Islet of Langerhans (tissue), 1 donor: Measurements from ENCODE around the gene AQP1.

ENCODE experiments used
- FAIRE-seq: peaks from one replicate; lab custom pipeline; 2011; peaks lifted over from hg19 to GRCh38; lab: Jason Lieb, UNC

Gene AQP1

GRCh38 chr7:30884881-30885280 is 26.8 kb upstream of the AQP1 start:
- FAIRE-seq: no peak

DNA sequence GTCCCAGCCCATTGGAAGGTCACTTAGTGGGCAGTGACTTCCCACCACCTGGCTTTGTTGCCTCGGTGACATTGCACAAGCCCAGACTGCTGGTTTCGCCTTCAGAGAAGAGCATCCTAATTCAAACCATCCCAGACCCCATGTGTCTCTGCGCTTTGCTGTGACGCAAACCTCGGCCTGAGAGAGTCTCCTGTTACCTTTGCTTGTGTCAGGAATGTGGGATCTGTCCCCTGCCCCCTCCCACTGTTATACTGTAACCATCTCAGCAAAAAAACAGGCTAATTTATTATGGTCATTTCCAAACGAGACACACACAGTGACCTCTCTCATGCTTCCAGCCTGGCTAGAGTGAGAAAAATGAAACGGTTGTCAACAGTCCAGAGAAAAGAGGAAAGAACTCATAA is 25.0 kb upstream of the AQP1 start:
- FAIRE-seq: no peak

DNA sequence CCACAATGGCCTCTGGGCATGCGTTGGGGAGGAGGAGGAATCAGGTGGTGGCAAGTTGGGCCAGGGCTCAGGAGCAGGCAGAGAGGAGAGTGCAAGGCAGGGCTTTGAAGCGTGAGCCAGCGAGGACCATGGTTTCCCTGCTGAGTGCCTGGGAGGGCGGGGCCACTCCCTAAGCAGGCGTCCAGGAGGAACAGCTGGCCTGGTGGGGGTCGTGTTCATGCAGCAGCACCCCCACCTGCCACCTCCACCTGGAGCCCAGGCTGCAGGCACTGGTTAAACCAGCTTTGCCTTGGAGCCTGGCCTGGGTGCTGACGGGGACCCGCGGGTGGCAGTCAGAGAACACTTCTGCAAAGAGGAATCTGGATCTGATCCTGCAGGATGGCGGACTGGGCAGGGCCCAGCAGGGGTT is 24.2 kb upstream of the AQP1 start:
- no peak for FAIRE-seq

GRCh38 chr7:30888747-30889146 is 22.9 kb upstream of the AQP1 start:
- no peak for FAIRE-seq

DNA sequence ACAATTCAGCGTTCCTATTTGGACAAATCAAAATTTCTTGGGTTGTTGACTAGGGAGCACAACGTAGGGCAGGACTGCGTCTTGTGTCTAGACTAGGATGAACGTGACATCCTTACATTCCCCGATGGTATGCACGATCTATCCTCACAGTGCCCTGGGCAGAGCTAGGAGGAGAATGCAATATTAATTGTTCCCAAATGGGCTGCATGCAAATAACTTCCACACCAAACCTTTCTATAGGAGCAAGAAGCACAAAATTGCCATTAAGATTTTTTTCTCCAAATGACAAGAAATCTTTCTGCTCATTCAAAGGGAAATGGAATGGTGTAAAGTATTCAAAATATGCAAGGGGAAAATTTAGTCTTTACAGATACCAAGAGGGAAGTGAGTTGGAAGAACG is 21.4 kb upstream of the AQP1 start:
- no peak for FAIRE-seq

- no peak for FAIRE-seq
Observed at GRCh38 chr7:30893357-30893756, 18.3 kb upstream of the AQP1 start.

- FAIRE-seq: no peak
Observed at GRCh38 chr7:30894009-30894408, 17.6 kb upstream of the AQP1 start.

DNA sequence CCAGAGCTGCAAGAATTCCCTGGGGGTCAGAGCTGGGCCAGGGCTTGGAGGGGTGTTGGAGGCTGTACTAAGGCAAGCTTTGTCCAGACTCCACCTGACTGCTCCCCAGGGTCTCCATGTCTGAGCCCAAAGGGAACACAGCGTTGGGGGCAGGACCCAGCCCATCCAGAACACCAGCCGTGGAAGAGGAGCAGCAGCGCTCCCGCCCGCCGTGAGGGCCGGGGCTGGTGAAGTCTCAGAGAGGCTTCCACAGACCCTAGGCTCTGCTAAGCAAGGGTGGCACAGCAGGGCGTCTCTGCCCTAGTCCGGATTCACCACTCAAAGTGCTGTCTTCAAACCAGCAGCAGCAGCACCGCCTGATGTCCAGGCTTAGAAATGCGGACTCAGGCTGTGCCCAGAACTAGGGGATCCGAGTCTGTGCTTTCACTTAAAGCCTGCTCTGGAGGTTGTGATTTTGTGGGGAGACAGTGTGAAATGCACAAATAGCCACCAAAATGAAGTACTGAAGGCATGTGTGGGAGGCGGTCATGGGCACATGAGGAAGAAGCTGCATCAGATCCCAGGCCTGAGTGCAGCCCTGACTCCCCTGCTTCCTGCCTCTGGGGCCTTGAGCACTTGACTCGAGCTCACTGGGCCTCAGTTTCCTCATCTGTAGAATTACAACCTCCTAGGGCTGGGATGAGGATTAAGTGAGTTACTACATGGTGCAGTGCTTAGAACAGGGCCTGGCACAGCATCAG is 16.6 kb upstream of the AQP1 start:
- no peak for FAIRE-seq

- FAIRE-seq: no peak
Observed at GRCh38 chr7:30896036-30896435, 15.6 kb upstream of the AQP1 start.

GRCh38 chr7:30896783-30897637 is 14.6 kb upstream of the AQP1 start:
- no peak for FAIRE-seq

GRCh38 chr7:30897770-30898169 is 13.9 kb upstream of the AQP1 start:
- no peak for FAIRE-seq

DNA sequence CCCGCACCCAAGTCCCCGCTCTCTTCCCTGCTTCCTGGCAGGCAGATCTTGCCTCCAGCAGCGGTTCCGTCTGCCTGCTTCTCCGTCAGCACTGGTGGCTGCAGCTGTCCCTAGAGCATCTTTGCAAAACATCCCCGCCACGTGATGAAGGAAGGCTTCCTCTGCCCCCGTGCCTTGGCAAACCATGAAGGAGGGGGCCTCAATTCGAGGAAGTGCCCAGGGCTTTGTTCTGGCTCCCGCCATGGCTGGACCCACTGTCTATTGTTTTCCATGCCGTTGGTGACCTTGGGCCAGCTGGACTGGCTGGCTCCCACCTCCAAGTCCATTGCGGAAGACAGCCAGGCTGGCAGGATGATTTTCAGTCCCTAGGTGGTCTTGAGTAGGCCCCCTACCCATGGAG is 13.2 kb upstream of the AQP1 start:
- FAIRE-seq: no peak

GRCh38 chr7:30899066-30899465 is 12.6 kb upstream of the AQP1 start:
- no peak for FAIRE-seq

DNA sequence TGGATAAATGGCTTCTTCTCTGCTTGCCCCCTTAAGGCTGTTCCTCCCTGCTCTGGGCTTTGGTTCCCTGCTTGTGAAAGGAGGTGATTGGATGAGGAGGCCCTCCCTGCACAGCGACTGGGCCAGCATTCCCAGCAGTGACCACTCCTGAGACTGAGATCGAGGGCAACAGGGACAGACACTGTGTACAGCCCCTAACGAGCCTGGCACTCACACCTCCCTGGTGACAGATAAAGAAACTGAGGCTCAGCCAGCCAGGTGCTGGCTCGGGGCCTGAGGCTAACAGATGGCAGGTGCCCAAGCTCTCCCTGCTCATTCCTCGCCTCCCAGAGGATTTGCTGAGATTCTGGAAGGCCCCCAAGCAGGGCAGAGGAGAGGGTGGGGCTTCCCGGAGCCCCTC is 12.0 kb upstream of the AQP1 start:
- FAIRE-seq: no peak

GRCh38 chr7:30900053-30900452 is 11.6 kb upstream of the AQP1 start:
- no peak for FAIRE-seq

- FAIRE-seq: no peak
Observed at GRCh38 chr7:30900803-30901362, 10.8 kb upstream of the AQP1 start.

DNA sequence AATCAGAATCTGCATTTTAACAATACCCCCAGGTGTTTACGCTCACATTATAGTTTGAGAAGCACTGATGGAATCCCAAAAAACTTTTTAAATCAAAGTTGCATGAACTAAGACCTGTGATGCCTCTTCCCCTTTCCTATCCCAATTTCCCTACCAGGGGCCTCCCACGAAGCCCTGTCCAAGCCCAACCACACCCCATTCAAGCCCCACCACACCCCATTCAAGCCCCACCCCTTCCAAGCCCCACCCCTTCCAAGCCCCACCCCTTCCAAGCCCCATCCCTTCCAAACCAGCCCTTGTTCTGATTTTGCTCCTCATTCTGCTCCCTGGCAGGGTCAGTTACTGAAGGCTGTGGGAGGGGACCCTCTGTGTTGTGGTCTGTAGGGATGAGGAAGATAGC is 9.8 kb upstream of the AQP1 start:
- no peak for FAIRE-seq

DNA sequence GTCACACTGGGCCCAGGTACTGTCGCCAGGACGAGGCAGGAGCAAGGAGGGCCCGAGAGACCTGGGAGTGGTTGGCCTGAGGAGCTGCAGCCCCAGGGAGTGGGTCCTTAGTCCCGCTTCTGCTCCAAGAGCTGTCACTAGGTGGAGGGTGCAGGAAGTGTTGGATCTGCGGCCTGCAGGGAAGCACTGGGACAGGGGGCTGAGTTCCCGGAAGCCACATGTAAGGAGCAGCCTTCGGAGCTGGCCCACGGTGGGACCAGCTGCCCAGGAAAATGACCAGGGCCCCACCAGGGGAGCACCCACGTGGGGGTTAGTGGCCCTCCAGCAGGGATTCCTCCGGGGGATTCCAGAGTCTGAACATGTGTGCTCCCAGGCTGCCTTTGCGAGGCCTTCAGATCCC is 9.2 kb upstream of the AQP1 start:
- FAIRE-seq: no peak

DNA sequence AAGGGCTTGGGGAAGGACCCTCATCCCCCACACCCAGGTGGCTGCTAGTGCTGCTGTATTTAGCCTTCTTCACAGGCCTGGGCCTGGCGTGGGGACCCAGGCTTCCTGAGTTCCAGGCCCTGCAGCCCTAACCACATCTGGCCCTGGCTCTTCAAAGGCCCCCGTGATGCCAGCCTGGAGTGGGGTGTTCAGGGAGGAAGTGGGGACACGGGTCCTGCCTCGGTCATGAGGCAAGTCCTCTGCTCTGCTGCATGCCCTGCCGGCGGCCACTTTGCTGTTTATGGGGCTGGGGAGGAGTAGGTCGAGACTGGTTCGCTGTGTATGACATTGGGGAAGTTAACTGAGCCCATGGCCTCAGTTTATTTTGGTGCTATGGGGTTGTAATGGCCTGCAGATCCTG is 8.5 kb upstream of the AQP1 start:
- no peak for FAIRE-seq

DNA sequence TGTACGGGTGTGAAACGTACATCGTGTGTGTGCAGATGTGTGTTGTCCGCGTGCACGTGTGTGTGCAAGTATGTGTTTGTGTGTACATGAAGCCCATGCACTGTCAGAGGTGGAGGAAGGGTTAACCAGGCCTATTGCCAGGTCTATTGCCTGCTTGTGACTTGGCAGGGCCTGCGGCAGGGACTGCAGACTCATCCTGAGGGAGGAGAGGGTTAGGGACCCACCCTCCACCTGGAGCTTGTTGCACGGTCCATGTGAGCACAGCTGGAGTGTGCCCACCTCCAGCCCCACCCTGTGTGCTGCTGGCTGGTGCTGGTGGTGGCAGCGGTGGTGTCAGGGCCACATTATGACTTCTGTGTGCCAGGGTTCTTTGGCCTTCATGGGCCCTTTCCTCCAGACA is 7.1 kb upstream of the AQP1 start:
- FAIRE-seq: no peak

- no peak for FAIRE-seq
Observed at GRCh38 chr7:30905078-30906012, 6.3 kb upstream of the AQP1 start.

GRCh38 chr7:30906014-30906413 is 5.6 kb upstream of the AQP1 start:
- no peak for FAIRE-seq
